NCI-H2196 (cell line): Measurements from ENCODE around the gene TSTD2.

ENCODE experiments used
- DNase-seq: peaks from one replicate; lab custom pipeline; 2025; ENCODE audit not compliant: unreplicated experiment; lab: John Stamatoyannopoulos, UW

Gene TSTD2

GRCh38 chr9:97564291-97565175 is 68.6 kb downstream of the TSTD2 start:
- DNase-seq = peak; percentile 36

DNA sequence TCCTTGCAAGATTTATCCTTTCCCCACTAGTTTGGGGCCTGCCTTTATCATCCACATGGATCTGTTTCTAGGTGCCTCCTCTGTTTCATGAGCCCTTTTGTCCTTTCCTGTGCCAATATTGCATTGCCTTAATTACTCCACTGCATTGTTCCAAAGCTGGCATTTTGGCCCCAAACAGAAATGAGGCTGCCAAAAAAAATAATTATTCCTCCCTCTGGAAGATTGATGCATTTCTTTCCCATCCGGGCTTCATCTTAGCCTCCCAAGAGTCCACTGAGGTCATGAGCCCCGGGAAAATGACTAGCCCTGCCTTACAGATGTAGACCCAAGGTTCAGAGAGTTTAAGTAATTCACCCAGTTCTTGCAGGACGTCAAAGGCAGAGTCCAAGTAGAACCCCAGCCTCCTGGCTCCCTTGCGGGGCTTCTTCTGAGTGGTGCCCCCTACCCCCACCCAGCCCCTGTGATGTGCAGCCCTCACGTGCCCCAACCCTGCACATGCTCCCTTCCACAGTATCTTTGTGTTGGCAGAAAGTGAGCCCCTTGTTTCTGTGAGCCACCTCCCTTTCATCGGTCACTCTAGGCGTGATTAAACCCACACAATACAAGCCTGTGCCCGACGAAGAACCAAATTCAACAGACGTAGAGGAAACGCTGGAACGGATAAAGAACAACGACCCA is 69.6 kb downstream of the TSTD2 start:
- DNase-seq = no peak

DNA sequence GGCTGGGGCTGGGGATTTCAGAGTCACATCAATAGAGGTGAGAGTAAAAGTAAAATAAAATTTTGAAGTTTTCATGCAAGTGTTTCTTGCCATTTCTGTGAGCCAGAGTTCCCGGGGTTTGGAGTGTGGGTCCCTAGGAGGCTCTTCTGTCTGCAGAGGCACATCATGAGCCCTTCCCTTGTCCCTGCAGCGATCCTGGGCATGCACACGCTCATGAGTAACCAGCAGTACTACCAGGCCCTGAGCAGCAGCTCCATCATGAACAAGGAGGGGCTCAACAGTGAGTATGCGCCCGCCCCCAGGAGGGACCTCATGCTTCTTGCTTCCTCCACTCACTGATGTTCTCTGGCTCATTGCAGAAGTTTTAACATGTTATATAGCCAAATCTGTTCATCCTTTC is 70.6 kb downstream of the TSTD2 start:
- no peak for DNase-seq

DNA sequence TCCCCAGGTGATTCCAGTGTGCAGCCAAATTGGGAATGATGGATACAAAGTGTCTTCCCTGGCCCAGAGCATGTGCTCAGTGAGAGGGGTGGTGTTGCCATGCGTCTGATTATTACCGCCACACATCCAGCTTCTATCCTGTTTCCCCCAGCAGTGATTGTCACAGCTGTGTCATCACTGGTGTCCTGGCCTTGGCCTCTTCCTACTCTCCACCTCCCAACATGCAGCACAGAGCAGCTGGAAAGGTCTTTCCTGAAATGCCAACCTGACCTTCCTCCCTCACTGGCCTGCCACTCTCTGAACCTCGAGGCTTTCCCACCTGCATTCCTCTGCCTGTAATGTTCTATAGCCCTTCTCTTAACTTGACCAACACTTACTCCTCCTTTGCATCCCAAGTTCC is 71.7 kb downstream of the TSTD2 start:
- no peak for DNase-seq

GRCh38 chr9:97560851-97561250 is 72.3 kb downstream of the TSTD2 start:
- DNase-seq = no peak

- DNase-seq = no peak
These were observed 73.0 kb downstream of the TSTD2 start for GRCh38 chr9:97560154-97560553.

- DNase-seq = no peak
These were observed 74.1 kb downstream of the TSTD2 start for GRCh38 chr9:97559111-97559514.

DNA sequence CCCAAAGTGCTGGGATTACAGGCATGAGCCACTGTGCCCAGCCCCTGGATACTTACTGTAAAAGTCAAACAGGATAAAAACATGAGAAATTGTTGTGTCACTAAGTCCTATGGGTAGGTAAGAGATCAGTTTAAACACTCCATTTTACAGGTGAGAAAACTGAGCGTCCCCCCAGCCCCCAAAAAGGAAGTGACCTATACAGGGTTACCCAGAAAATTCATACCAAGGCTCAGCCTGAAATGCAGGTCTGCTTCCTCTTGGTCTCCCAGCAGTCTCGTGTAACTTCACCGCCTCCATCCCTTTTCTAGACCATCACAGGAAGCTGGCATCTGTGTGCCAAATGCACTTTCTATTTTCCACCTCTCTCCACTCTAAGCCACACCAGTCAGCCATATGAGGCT is 74.5 kb downstream of the TSTD2 start:
- no peak for DNase-seq

- DNase-seq = peak; percentile 61
These were observed 75.5 kb downstream of the TSTD2 start for GRCh38 chr9:97557606-97558095.

DNA sequence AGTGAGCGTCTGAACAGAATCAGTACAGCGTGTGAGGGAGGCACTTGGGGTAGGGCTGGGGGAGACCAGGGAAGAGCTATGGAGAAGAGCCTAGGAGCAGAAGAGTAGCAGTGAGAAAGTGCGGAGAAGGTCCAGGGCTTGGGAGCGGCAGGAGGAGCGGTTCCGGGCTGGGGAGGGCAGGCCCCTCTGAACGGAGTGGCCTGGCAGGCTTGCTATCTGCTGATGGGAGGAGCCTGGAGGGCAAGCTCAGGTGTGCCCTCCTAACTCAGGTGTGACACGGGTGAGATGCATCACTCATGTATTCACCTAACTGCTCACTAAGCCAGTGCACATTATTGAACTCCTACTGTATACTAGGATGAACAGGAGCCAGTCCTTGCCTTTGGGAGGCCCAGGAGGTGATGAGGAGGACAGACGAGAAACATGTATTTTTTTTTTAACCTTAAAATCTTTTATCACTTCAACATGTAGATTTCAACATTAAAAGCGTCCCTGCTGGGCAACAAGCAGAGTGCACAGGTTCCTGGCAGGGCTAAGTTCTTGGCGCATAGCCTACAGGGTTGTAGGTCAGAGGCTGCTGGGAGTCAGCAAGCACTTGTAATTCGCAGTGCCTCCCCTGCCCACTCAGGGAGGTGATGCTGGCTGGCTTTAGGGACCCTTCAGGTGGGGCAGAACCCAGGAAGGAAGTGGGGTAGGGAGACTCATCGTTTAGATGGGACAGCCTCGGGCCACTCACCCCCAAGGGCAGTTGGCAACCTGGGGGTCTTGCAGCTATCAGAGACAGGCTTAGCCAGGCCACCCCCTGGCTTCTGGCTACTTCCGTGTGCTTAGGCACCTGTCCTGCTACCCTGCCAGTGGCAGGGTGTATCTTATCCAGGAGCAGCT is 76.2 kb downstream of the TSTD2 start:
- DNase-seq = peak; percentile 46

- DNase-seq = no peak
These were observed 77.0 kb downstream of the TSTD2 start for GRCh38 chr9:97556036-97556720.

GRCh38 chr9:97555164-97555563 is 78.0 kb downstream of the TSTD2 start:
- DNase-seq = no peak

- no peak for DNase-seq
These were observed 78.5 kb downstream of the TSTD2 start for GRCh38 chr9:97554566-97555075.

DNA sequence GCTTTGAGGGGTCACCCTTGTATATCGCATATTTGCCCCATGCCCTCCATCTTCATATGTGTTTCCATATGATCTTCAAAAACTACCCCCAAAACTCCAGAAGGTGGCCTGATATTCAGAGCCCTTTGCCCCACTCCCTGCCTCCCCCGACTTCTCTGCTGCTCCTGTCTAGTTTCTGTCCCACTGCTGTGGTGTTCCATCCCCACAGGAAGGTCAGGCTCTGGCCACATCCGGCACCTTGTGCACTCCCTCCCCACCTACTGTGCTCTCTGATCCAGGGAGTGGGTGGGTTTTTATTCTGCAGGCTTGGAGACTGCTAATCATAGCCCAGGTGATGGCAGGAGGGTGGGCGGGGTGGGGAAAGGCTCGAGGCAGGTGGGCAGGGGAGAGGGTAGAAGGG is 79.3 kb downstream of the TSTD2 start:
- no peak for DNase-seq

GRCh38 chr9:97553141-97553540 is 80.0 kb downstream of the TSTD2 start:
- no peak for DNase-seq

DNA sequence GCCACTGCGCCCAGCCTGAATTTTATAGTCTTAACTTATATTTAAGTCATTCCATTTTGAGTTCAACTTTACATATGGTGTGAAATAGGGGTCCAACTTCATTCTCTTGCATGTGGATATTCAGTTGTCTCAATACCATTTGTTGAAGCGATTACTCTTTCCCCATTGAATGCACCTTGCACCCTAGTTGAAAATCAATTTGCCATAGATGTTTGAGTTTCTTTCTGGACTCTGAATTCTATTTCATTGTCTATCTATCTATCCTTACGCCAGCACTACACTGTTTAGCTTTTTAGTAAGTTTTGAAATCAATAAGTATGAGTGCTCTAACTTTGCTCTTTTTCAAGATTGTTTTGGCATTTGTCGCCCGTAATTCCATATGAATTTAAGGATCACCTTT is 81.9 kb downstream of the TSTD2 start:
- DNase-seq = no peak

DNA sequence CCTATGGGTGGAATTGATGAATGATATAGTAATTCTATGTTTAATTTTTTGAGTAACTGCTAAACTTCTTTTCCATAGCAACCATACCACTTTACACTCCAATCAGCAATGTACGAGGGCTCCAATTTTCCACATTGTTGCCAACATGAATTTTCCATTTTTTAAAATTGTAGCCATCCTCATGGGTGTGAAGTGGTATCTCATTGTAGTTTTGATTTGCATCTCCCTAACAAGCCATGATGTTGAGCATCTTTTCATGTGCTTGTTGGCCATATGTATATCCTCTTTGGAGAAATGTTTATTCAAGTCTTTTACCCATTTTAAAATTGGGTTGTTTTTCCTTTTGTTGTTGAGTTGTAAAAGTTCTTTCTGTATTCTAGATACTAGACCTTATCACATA is 82.8 kb downstream of the TSTD2 start:
- no peak for DNase-seq
